K562 (cell line): Measurements from ENCODE around the gene ZNF487. TPM values are rescaled to one million over a fixed set of nuclear protein-coding genes. Genes with fewer than 3 reads are reported as not detected.
A peak's percentile ranks its signal among the peaks of the same experiment; 100 is the strongest.

Experiments used
- BACH1 ChIP-seq: fragments of 200-800 bp; sonication (Bioruptor generic); IDR thresholded peaks from 2 replicates; pipeline ENCODE4 v1.6.1; 2016; ENCODE audit warnings: missing genetic modification characterization, missing compliant biosample characterization
- BCL6 ChIP-seq: fragments of 250-450 bp; sonication (Bioruptor Pico); IDR thresholded peaks from 2 replicates; pipeline ENCODE4 v1.4.0; 2020
- CBX5 ChIP-seq: IDR thresholded peaks from 2 replicates; pipeline ENCODE4 v1.6.1; 2014; ENCODE audit warnings: low read depth, borderline replicate concordance
- ESRRA ChIP-seq: fragments of 450-650 bp; IDR thresholded peaks from 2 replicates; pipeline ENCODE4 v1.6.1; 2014; ENCODE audit warnings: low read depth, mild to moderate bottlenecking, moderate library complexity, borderline replicate concordance
- GTF2A2 ChIP-seq: IDR thresholded peaks from 2 replicates; pipeline ENCODE4 v1.6.1; 2016; ENCODE audit warnings: mild to moderate bottlenecking, missing genetic modification characterization, missing compliant biosample characterization
- GTF2F1 ChIP-seq: IDR thresholded peaks from 2 replicates; pipeline ENCODE4 v1.6.1; 2011; ENCODE audit warnings: low read depth, low read length, improper control_type of control experiment
- GTF3C2 ChIP-seq: IDR thresholded peaks from 3 replicates; pipeline ENCODE4 v1.6.1; 2011; ENCODE audit warnings: borderline replicate concordance, mild to moderate bottlenecking, moderate library complexity; ENCODE audit not compliant: insufficient read length; ENCODE audit errors: extremely low read depth
- JUND ChIP-seq, 2 experiments: IDR thresholded peaks; 2 replicates in 1 of 2; 3 replicates in 1 of 2; pipeline ENCODE4 v1.6.1; 2011; ENCODE audit warnings: borderline replicate concordance in 2 of 2, low read depth in 2 of 2, low read length in 2 of 2, improper control_type of control experiment in 1 of 2, missing biosample characterization in 1 of 2, missing genetic modification characterization in 1 of 2, missing genetic modification reagents in 1 of 2
- LEF1 ChIP-seq: fragments of 450-650 bp; IDR thresholded peaks from 2 replicates; pipeline ENCODE4 v1.6.1; 2016; ENCODE audit warnings: mild to moderate bottlenecking
- NR2C1 ChIP-seq, 2 experiments: fragments of 450-650 bp; IDR thresholded peaks; 2 replicates each; pipeline ENCODE4 v1.6.1; 2017; ENCODE audit warnings: mild to moderate bottlenecking in 2 of 2, antibody characterized with exemption in 1 of 2, inconsistent platforms in 1 of 2, missing compliant biosample characterization in 1 of 2, missing genetic modification characterization in 1 of 2
- NR2C2 ChIP-seq, 2 experiments: fragments of 200-800 bp in 1 of 2; sonication (Bioruptor generic) in 1 of 2; sonication (generic) in 1 of 2; formaldehyde crosslinking in 1 of 2; IDR thresholded peaks; 2 replicates each; pipeline versions ENCODE4 v1.6.1 to v1.8.0; 2016 to 2022; ENCODE audit warnings: mild to moderate bottlenecking in 1 of 2, missing compliant biosample characterization in 1 of 2, missing genetic modification characterization in 1 of 2, missing genetic modification reagents in 1 of 2
- POLR2G ChIP-seq: fragments of 200-400 bp; formaldehyde crosslinking; IDR thresholded peaks from 2 replicates; pipeline ENCODE4 v1.6.1; 2017; ENCODE audit warnings: low read depth, mild to moderate bottlenecking, antibody characterized with exemption, low read length, moderate library complexity
- PPARD ChIP-seq: fragments of 250-450 bp; sonication (Bioruptor Pico); IDR thresholded peaks from 2 replicates; pipeline ENCODE4 v1.8.0; 2022; ENCODE audit warnings: inconsistent platforms, mild to moderate bottlenecking, moderate library complexity
- RNF2 ChIP-seq: sonication (generic); IDR thresholded peaks from 2 replicates; pipeline ENCODE4 v1.6.1; 2016
- SFPQ ChIP-seq: fragments of 200-400 bp; formaldehyde crosslinking; IDR thresholded peaks from 2 replicates; pipeline ENCODE4 v1.6.1; 2017; ENCODE audit warnings: mild to moderate bottlenecking, low read depth, low read length, moderate library complexity
- SRSF7 ChIP-seq: fragments of 200-400 bp; formaldehyde crosslinking; optimal IDR thresholded peaks from 2 replicates; pipeline ENCODE3; 2017; ENCODE audit warnings: mild to moderate bottlenecking, low read depth, low read length
- ZBTB17 ChIP-seq: fragments of 450-650 bp; formaldehyde crosslinking; IDR thresholded peaks from 2 replicates; pipeline ENCODE4 v1.4.0; 2020; ENCODE audit warnings: mild to moderate bottlenecking
- ZNF165 ChIP-seq: fragments of 250-450 bp; sonication (Bioruptor Pico); IDR thresholded peaks from 2 replicates; pipeline ENCODE4 v1.4.0; 2020; ENCODE audit warnings: borderline replicate concordance
- ZNF232 ChIP-seq: sonication (generic); formaldehyde crosslinking; IDR thresholded peaks from 2 replicates; pipeline ENCODE4 v1.8.0; 2022; ENCODE audit warnings: mild to moderate bottlenecking, missing genetic modification reagents
- ZNF354B ChIP-seq: fragments of 250-450 bp; sonication (Bioruptor Pico); IDR thresholded peaks from 2 replicates; pipeline ENCODE4 v1.4.0; 2020
- polyA plus RNA-seq, 8 experiments: library from polyadenylated mRNA; depleted of rRNA in 4 of 8; stranded (reverse) in 5 of 8; unstranded in 3 of 8; fragments of >200 nt; fragmentation: Nextera tagmentation in 2 of 8; fragmentation: Illumina TruSeq in 1 of 8; extraction: Ambion mirVana in 2 of 8; extraction: Trizol in 1 of 8; gene quantifications; 2 replicates each; pipeline versions ENCODE4 v1.2.1 to v1.2.3, GENCODE V29; 2011 to 2014; ENCODE audit warnings: inconsistent platforms in 1 of 8, missing spikeins in 1 of 8
- total RNA-seq, 7 experiments: library from RNA; depleted of rRNA in 6 of 7; stranded (reverse); fragments of >200 nt in 6 of 7; fragmentation: Illumina TruSeq in 2 of 7; extraction: Trizol in 2 of 7; gene quantifications; 2 replicates each; pipeline versions ENCODE4 v1.2.1 to v1.2.3, GENCODE V29; 2011 to 2021; ENCODE audit warnings: low replicate concordance in 1 of 7

ZNF487 gene
- total and polyA plus RNA-seq, 9 of the 15 experiments (the other 6 are each of a cell fraction or from before 2014, with no cell fraction given), result 1.9 to 6.5 (median 4.2) TPM

- peak; percentile 87 for TF ChIP-seq NR2C2 (CRISPR knock-in tag; IDR thresholded peaks at IDR 0.05)
- peak; percentile 80 for TF ChIP-seq NR2C2 (tag; IDR thresholded peaks at IDR 0.05)
- peak; percentile 88 for TF ChIP-seq POLR2G
- TF ChIP-seq BACH1 (tag), result no peak
- no peak for TF ChIP-seq NR2C1 (IDR thresholded peaks at IDR 0.05)
- peak; percentile 58; the same call in 1 of the 2 replicates for TF ChIP-seq NR2C1 (tag; IDR thresholded peaks at IDR 0.05)
- TF ChIP-seq SRSF7, result no peak
- TF ChIP-seq ZNF354B (CRISPR knock-in tag), result no peak
- no peak for TF ChIP-seq CBX5
- peak; percentile 81 for TF ChIP-seq GTF2F1
- peak; percentile 87 for TF ChIP-seq ZBTB17 (CRISPR knock-in tag)
- no peak for TF ChIP-seq ZNF165 (CRISPR knock-in tag)
- TF ChIP-seq LEF1, result peak; percentile 33; the same call in 1 of the 2 replicates
- no peak for TF ChIP-seq PPARD (CRISPR knock-in tag)
- TF ChIP-seq ZNF232 (CRISPR knock-in tag), result peak; percentile 99
- no peak for TF ChIP-seq ESRRA
- TF ChIP-seq SFPQ, result no peak
- TF ChIP-seq BCL6, result no peak
- TF ChIP-seq GTF2A2 (tag), result no peak
- TF ChIP-seq JUND (IDR thresholded peaks at IDR 0.05; ENCODE audit: borderline replicate concordance, low read depth, low read length), result peak; percentile 58
- TF ChIP-seq JUND (tag; IDR thresholded peaks at IDR 0.05; ENCODE audit: borderline replicate concordance, low read depth, low read length), result peak; percentile 38; the same call in 1 of the 3 replicates
- TF ChIP-seq GTF3C2, result no peak
- TF ChIP-seq RNF2, result peak; percentile 93
Observed at GRCh38 chr10:43396928-43397624, 39.8 kb upstream of the ZNF487 start (continued).
